H1 (cell line): ENCODE data around the gene SLC4A11. TPM values are rescaled to one million over a fixed set of nuclear protein-coding genes. Genes with fewer than 3 reads are reported as not detected.

Source experiments
- ATF3 ChIP-seq: IDR thresholded peaks from 2 replicates; pipeline ENCODE4 v1.6.1; 2011; ENCODE audit warnings: low read depth, mild to moderate bottlenecking, low read length; ENCODE audit not compliant: insufficient read depth
- CBX8 ChIP-seq: fragments of 300-800, 300-1000 bp; sonication (generic); IDR thresholded peaks from 2 replicates; pipeline ENCODE4 v1.7.1; 2016; ENCODE audit warnings: low read depth, low read length, borderline replicate concordance
- CHD7 ChIP-seq: fragments of 300-600 bp; sonication (generic); IDR thresholded peaks from 2 replicates; pipeline ENCODE4 v1.7.1; 2012; ENCODE audit warnings: low read length, moderate library complexity, mild to moderate bottlenecking, inconsistent platforms; ENCODE audit not compliant: insufficient replicate concordance
- CREB1 ChIP-seq: IDR thresholded peaks from 2 replicates; pipeline ENCODE4 v1.6.1; 2012; ENCODE audit warnings: inconsistent platforms
- HDAC6 ChIP-seq: IDR thresholded peaks from one replicate; pipeline ENCODE4 v1.7.1; 2012; ENCODE audit warnings: low read depth, mild to moderate bottlenecking, inconsistent platforms, low read length, moderate library complexity
- KDM1A ChIP-seq: fragments of 200-600, 300-600 bp; sonication (generic); IDR thresholded peaks from 2 replicates; pipeline ENCODE4 v1.7.1; 2016; ENCODE audit warnings: mild to moderate bottlenecking, low read length, borderline replicate concordance
- NANOG ChIP-seq: IDR thresholded peaks from 2 replicates; pipeline ENCODE4 v1.6.1; 2011; ENCODE audit warnings: low read length, low read depth, mild to moderate bottlenecking, inconsistent platforms; ENCODE audit not compliant: insufficient read depth, poor library complexity, severe bottlenecking
- TAF1 ChIP-seq: IDR thresholded peaks from 2 replicates; pipeline ENCODE4 v1.6.1; 2011; ENCODE audit warnings: mild to moderate bottlenecking, low read depth, low read length
- TAF7 ChIP-seq: optimal IDR thresholded peaks from 2 replicates; pipeline ENCODE3; 2011; ENCODE audit warnings: low read depth, mild to moderate bottlenecking, inconsistent platforms, low read length, moderate library complexity, borderline replicate concordance
- polyA plus RNA-seq, 7 experiments: library from polyadenylated mRNA; depleted of rRNA in 3 of 7; stranded (reverse) in 5 of 7; unstranded in 2 of 7; fragments of >200 nt in 5 of 7; fragments of 200-250 nt in 2 of 7; gene quantifications; 1 replicate in 5 of 7; 2 replicates in 1 of 7; 4 replicates in 1 of 7; pipeline versions ENCODE4 v1.2.1 to v1.2.3, GENCODE V29; 2011 to 2013; ENCODE audit warnings: missing spikeins in 2 of 7, mixed read lengths in 2 of 7
- total RNA-seq: library from RNA; stranded (reverse); fragmentation: NEBNext Ultra II Directional; extraction: Animal tissue kit (Norgen Biotek cat#: 25700); gene quantifications from 2 replicates; pipeline ENCODE4 v1.2.1, GENCODE V29; 2021

The SLC4A11 gene
- total and polyA plus RNA-seq, 2 of the 8 experiments (the other 6 are each of a cell fraction or from before 2014, with no cell fraction given): 11.9 to 32.3 TPM

GRCh38 chr20:3183896-3184612 lies 54.9 kb downstream of the SLC4A11 start (continued):
- TF ChIP-seq CHD7 (no peak), KDM1A (no peak), CBX8 (no peak), HDAC6 (no peak), NANOG (no peak), TAF7 (no peak), CREB1 (no peak), TAF1 (no peak), ATF3 (no peak)
